A549 treated with Hydrocortisone at 1 μM for 4 hours (cell line): ENCODE measurements around the gene PGBD5. TPM values are rescaled to one million over a fixed set of nuclear protein-coding genes. Genes with fewer than 3 reads are reported as not detected.

Experiments
- total RNA-seq: library from RNA; stranded (reverse); fragments of 200-300 nt; extraction: Qiagen RNA extraction; gene quantifications from 5 replicates; pipeline ENCODE4 v1.2.3, GENCODE V29; 2022

Gene PGBD5
- 0.31 to 0.48 TPM (median 0.44 TPM) in 5 replicates for total RNA-seq

DNA sequence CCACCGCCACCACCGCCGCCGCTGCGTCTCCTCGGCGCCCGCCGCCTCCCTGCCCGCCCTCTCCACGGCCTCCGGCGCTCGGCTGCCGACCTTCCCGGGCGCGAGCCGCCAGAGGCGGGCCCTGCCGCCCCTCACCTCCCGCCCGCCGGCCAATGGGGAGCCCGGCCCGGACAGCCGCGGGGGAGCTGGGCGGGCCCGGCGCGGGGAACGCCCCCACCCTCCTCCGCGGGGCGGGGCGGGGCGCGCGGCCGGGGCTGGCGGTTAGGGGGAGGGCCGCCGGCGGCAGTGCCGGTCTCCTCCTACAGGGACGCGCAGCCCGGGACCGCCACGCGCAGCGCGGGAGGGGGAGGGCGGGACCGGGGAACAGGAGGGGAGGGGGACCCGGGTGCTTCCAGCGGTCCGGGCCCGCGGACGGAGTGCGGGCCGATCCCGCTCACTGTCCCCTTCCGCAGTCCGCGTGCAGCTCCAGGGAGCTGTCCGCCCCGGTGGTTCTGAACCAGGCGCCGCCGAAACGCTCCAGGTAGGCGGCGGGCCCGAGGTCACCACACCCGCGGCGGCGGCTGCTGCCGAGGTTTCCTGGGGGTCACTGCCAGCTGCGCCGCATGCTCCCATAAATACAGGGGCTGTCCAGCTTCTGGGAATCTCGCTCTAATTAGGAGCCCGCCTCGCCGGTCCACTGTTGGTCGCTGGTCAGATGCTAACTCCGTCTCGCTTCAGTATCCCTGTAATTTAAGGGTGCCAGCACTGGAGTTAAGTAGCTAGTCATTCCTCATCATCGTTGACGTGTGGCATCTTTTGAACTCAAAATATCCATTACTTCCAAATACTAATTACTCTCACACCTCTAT lies at the start of gene PGBD5:
Gene PGBD5 (minus strand): TSS at position 87 of the 848 bp plus-strand sequence. CDS start 404 bp downstream, outside the sequence.

Other genes starting within 250 kb of the PGBD5 start
- 19.2 to 24.9 TPM (median 19.5 TPM) in 5 replicates for gene COG2, start 216.1 kb upstream of the PGBD5 start, total RNA-seq